H1 (cell line): ENCODE data around the gene BFSP2. TPM values are rescaled to one million over a fixed set of nuclear protein-coding genes. Genes with fewer than 3 reads are reported as not detected.

Experiments used
- CTCF ChIA-PET: fragments of 300-600 bp; sonication (Branson Sonifier 250); formaldehyde crosslinking; loops from one replicate; lab custom pipeline; 2021; ENCODE audit not compliant: partially characterized antibody; lab: Charles Lee
- POLR2A ChIA-PET: fragments of 300-600 bp; sonication (Branson Sonifier 250); formaldehyde crosslinking; loops from one replicate; lab custom pipeline; 2021; ENCODE audit warnings: inconsistent platforms; ENCODE audit not compliant: partially characterized antibody; lab: Charles Lee
- DNase-seq, 2 experiments: peaks; one replicate each; pipeline versions ENCODE4 v3.0.0 to v3.0.0-alpha.2; 2010 to 2022; ENCODE audit warnings: low spot score in 2 of 2, low read depth in 1 of 2, mixed read lengths in 1 of 2
- FAIRE-seq: peaks from 2 replicates; lab custom pipeline; 2011; peaks lifted over from hg19 to GRCh38; lab: Jason Lieb, UNC
- H2AFZ ChIP-seq: 2 replicates; pipeline ENCODE4 v1.8.1; 2012; ENCODE audit warnings: low read length, inconsistent platforms
- H2AK5ac ChIP-seq: 2 replicates; pipeline ENCODE4 v1.6.1; 2013; ENCODE audit warnings: low read depth, low read length
- H2BK120ac ChIP-seq: replicated peaks from 2 replicates; pipeline ENCODE3; 2013; ENCODE audit warnings: low read depth, low read length, inconsistent platforms
- H2BK12ac ChIP-seq: 2 replicates; pipeline ENCODE4 v1.6.1; 2013; ENCODE audit warnings: low read depth, low read length
- H2BK15ac ChIP-seq: 2 replicates; pipeline ENCODE4 v1.6.1; 2013; ENCODE audit warnings: low read length
- H2BK20ac ChIP-seq: 2 replicates; pipeline ENCODE4 v1.6.1; 2013; ENCODE audit warnings: low read length
- H2BK5ac ChIP-seq: 2 replicates; pipeline ENCODE4 v1.6.1; 2013; ENCODE audit warnings: low read depth, low read length
- H3K14ac ChIP-seq: 2 replicates; pipeline ENCODE4 v1.6.1; 2013; ENCODE audit warnings: inconsistent platforms; ENCODE audit not compliant: insufficient read length
- H3K18ac ChIP-seq: 2 replicates; pipeline ENCODE4 v1.6.1; 2013; ENCODE audit warnings: low read length; ENCODE audit errors: extremely low read depth
- H3K23ac ChIP-seq: 2 replicates; pipeline ENCODE4 v1.6.1; 2013; ENCODE audit warnings: inconsistent platforms; ENCODE audit not compliant: insufficient read length
- H3K23me2 ChIP-seq: 2 replicates; pipeline ENCODE4 v1.6.1; 2013; ENCODE audit warnings: low read depth, low read length
- H3K27ac ChIP-seq: 2 replicates; pipeline ENCODE4 v1.6.1; 2011; ENCODE audit warnings: low read depth, low read length, inconsistent platforms
- H3K27me3 ChIP-seq, 4 experiments: replicated peaks in 1 of 4; 1 replicate in 1 of 4; 2 replicates in 3 of 4; pipeline versions ENCODE4 v1.6.1 to v1.8.1; 2011 to 2013; ENCODE audit warnings: low read length in 3 of 4, mild to moderate bottlenecking in 3 of 4, inconsistent platforms in 2 of 4, mixed read lengths in 2 of 4, moderate library complexity in 1 of 4; ENCODE audit not compliant: control insufficient read depth in 3 of 4, insufficient read depth in 3 of 4; ENCODE audit errors: extremely low read depth in 1 of 4
- H3K36me3 ChIP-seq, 4 experiments: 2 replicates each; pipeline versions ENCODE4 v1.6.1 to v1.8.1; 2011 to 2013; ENCODE audit warnings: mild to moderate bottlenecking in 4 of 4, low read length in 3 of 4, moderate library complexity in 2 of 4, control low read depth in 1 of 4, inconsistent platforms in 1 of 4; ENCODE audit not compliant: insufficient read depth in 4 of 4, control insufficient read depth in 2 of 4
- H3K4ac ChIP-seq: replicated peaks from 2 replicates; pipeline ENCODE3; 2013; ENCODE audit warnings: low read length, low read depth, mixed read lengths, inconsistent platforms; ENCODE audit not compliant: insufficient read length
- H3K4me1 ChIP-seq, 4 experiments: replicated peaks in 1 of 4; 1 replicate in 1 of 4; 2 replicates in 3 of 4; pipeline versions ENCODE4 v1.6.1 to v1.8.1; 2011 to 2013; ENCODE audit warnings: low read length in 3 of 4, inconsistent platforms in 2 of 4, mixed read lengths in 1 of 4; ENCODE audit not compliant: insufficient read depth in 4 of 4, control insufficient read depth in 3 of 4
- H3K4me2 ChIP-seq, 2 experiments: 2 replicates each; pipeline versions ENCODE4 v1.6.1 to v1.8.1; 2011 to 2013; ENCODE audit warnings: low read depth in 2 of 2, low read length in 2 of 2, control low read depth in 1 of 2, inconsistent platforms in 1 of 2, mild to moderate bottlenecking in 1 of 2; ENCODE audit not compliant: insufficient read depth in 1 of 2
- H3K4me3 ChIP-seq, 4 experiments: fragments of 200-600, 300-600 bp in 1 of 4; sonication (generic), shearing (Covaris generic), sonication (Bioruptor Twin) in 1 of 4; 2 replicates each; pipeline versions ENCODE4 v1.5.1 to v1.8.1; 2011 to 2016; ENCODE audit warnings: low read length in 4 of 4, low read depth in 3 of 4, control low read depth in 2 of 4, inconsistent platforms in 2 of 4, mild to moderate bottlenecking in 2 of 4, mixed read lengths in 1 of 4, moderate library complexity in 1 of 4; ENCODE audit not compliant: insufficient read depth in 2 of 4; ENCODE audit errors: extremely low read depth in 1 of 4
- H3K56ac ChIP-seq: replicated peaks from 2 replicates; pipeline ENCODE3; 2013; ENCODE audit warnings: low read depth, mild to moderate bottlenecking, mixed read lengths, low read length, inconsistent platforms; ENCODE audit not compliant: insufficient read length
- H3K79me1 ChIP-seq: 2 replicates; pipeline ENCODE4 v1.6.1; 2013; ENCODE audit warnings: low read depth, low read length, control low read depth
- H3K79me2 ChIP-seq, 2 experiments: 2 replicates each; pipeline versions ENCODE4 v1.6.1 to v1.8.1; 2012 to 2013; ENCODE audit warnings: low read length in 2 of 2, mild to moderate bottlenecking in 2 of 2, inconsistent platforms in 1 of 2; ENCODE audit not compliant: insufficient read depth in 2 of 2, control insufficient read depth in 1 of 2
- H3K9ac ChIP-seq, 4 experiments: replicated peaks in 1 of 4; 1 replicate in 1 of 4; 2 replicates in 3 of 4; pipeline versions ENCODE4 v1.6.1 to v1.8.1; 2011 to 2013; ENCODE audit warnings: low read depth in 3 of 4, low read length in 3 of 4, control low read depth in 2 of 4, mild to moderate bottlenecking in 2 of 4, moderate library complexity in 2 of 4, inconsistent platforms in 1 of 4; ENCODE audit errors: extremely low read depth in 1 of 4
- H3K9me3 ChIP-seq, 2 experiments: 2 replicates each; pipeline versions ENCODE4 v1.6.1 to v1.8.1; 2012 to 2013; ENCODE audit warnings: mild to moderate bottlenecking in 2 of 2, moderate library complexity in 2 of 2, control low read depth in 1 of 2, inconsistent platforms in 1 of 2, low read depth in 1 of 2, low read length in 1 of 2, mixed read lengths in 1 of 2; ENCODE audit not compliant: insufficient read depth in 2 of 2
- H4K20me1 ChIP-seq, 2 experiments: replicated peaks in 1 of 2; 2 replicates each; pipeline versions ENCODE3 to v1.8.1; 2011 to 2013; ENCODE audit warnings: inconsistent platforms in 2 of 2, low read length in 2 of 2, mild to moderate bottlenecking in 1 of 2; ENCODE audit not compliant: insufficient read depth in 2 of 2, control insufficient read depth in 1 of 2
- H4K5ac ChIP-seq: 2 replicates; pipeline ENCODE4 v1.6.1; 2013; ENCODE audit warnings: low read length, low read depth, mixed read lengths, inconsistent platforms; ENCODE audit not compliant: insufficient read length
- H4K8ac ChIP-seq: 2 replicates; pipeline ENCODE4 v1.8.0; 2013; ENCODE audit warnings: mild to moderate bottlenecking, moderate library complexity, low read length, inconsistent platforms; ENCODE audit not compliant: insufficient read depth; ENCODE audit errors: extremely low read depth
- H4K91ac ChIP-seq: replicated peaks from 2 replicates; pipeline ENCODE3; 2013; ENCODE audit warnings: low read length, mixed read lengths, inconsistent platforms; ENCODE audit not compliant: insufficient read length
- CBX5 ChIP-seq: fragments of 300-800, 300-1000 bp; sonication (generic); IDR thresholded peaks from 2 replicates; pipeline ENCODE4 v1.7.1; 2016; ENCODE audit warnings: antibody characterized with exemption, low read length, low read depth
- EZH2 ChIP-seq: fragments of 200-600 bp; sonication (generic); IDR thresholded peaks from 2 replicates; pipeline ENCODE4 v1.7.1; 2012; ENCODE audit warnings: low read depth, mild to moderate bottlenecking, moderate library complexity, low read length, inconsistent platforms; ENCODE audit not compliant: severe bottlenecking
- FOSL1 ChIP-seq: IDR thresholded peaks from 2 replicates; pipeline ENCODE4 v1.6.1; 2011; ENCODE audit warnings: mild to moderate bottlenecking, low read depth, low read length, moderate library complexity; ENCODE audit not compliant: insufficient read depth
- HDAC2 ChIP-seq, 2 experiments: fragments of 300-600 bp in 1 of 2; sonication (generic) in 1 of 2; IDR thresholded peaks; 2 replicates each; pipeline ENCODE4 v1.6.1; 2011 to 2012; ENCODE audit warnings: low read depth in 2 of 2, low read length in 2 of 2, mild to moderate bottlenecking in 2 of 2, moderate library complexity in 2 of 2, borderline replicate concordance in 1 of 2, inconsistent platforms in 1 of 2
- KDM4A ChIP-seq: IDR thresholded peaks from one replicate; pipeline ENCODE4 v1.7.1; 2012; ENCODE audit warnings: low read depth, mild to moderate bottlenecking, moderate library complexity, low read length, inconsistent platforms; ENCODE audit not compliant: severe bottlenecking
- NANOG ChIP-seq: IDR thresholded peaks from 2 replicates; pipeline ENCODE4 v1.6.1; 2011; ENCODE audit warnings: low read length, low read depth, mild to moderate bottlenecking, inconsistent platforms; ENCODE audit not compliant: insufficient read depth, poor library complexity, severe bottlenecking
- NRF1 ChIP-seq: IDR thresholded peaks from 2 replicates; pipeline ENCODE4 v1.6.1; 2011; ENCODE audit warnings: mild to moderate bottlenecking, low read depth, low read length, improper control_type of control experiment
- PHF8 ChIP-seq: fragments of 200-600 bp; sonication (generic); conservative IDR thresholded peaks from 2 replicates; pipeline ENCODE4 v1.7.1; 2012; ENCODE audit warnings: low read depth, mild to moderate bottlenecking, inconsistent platforms, low read length, moderate library complexity
- RNF2 ChIP-seq: fragments of 200-900, 300-1000 bp; sonication (generic); IDR thresholded peaks from 2 replicates; pipeline ENCODE4 v1.7.1; 2016; ENCODE audit warnings: borderline replicate concordance, low read depth, mild to moderate bottlenecking, antibody characterized with exemption, low read length; ENCODE audit not compliant: poor library complexity, severe bottlenecking; ENCODE audit errors: missing control alignments
- SIN3A ChIP-seq, 2 experiments: IDR thresholded peaks in 1 of 2; conservative IDR thresholded peaks in 1 of 2; 2 replicates each; pipeline ENCODE4 v1.6.1; 2011 to 2012; ENCODE audit warnings: low read length in 2 of 2, improper control_type of control experiment in 1 of 2, low read depth in 1 of 2, mild to moderate bottlenecking in 1 of 2
- SIX5 ChIP-seq: IDR thresholded peaks from 2 replicates; pipeline ENCODE4 v1.6.1; 2011; ENCODE audit warnings: mild to moderate bottlenecking, low read depth, low read length
- YY1 ChIP-seq: IDR thresholded peaks from 2 replicates; pipeline ENCODE4 v1.6.1; 2011; ENCODE audit warnings: low read depth, mild to moderate bottlenecking, low read length
- ZNF274 ChIP-seq: IDR thresholded peaks from 2 replicates; pipeline ENCODE4 v1.7.0; 2012; ENCODE audit warnings: low read length, borderline replicate concordance; ENCODE audit errors: extremely low read depth
- WGBS, 2 experiments: shearing (Covaris generic) in 1 of 2; methylation state at CpG; one replicate each; pipeline versions ENCODE4 v1.1.6 to v1.1.7; 2013 to 2015; ENCODE audit warnings: low lambda C conversion rate in 2 of 2, mixed read lengths in 2 of 2, inconsistent platforms in 1 of 2, low coverage in 1 of 2, missing lambda C conversion rate in 1 of 2; ENCODE audit not compliant: insufficient replicate concordance in 2 of 2, insufficient coverage in 1 of 2, insufficient read length in 1 of 2; ENCODE audit errors: extremely low coverage in 1 of 2, missing lambda C conversion rate in 1 of 2; 5-methylcytosine and 5-hydroxymethylcytosine counted together
- polyA plus RNA-seq, 7 experiments: library from polyadenylated mRNA; depleted of rRNA in 3 of 7; stranded (reverse) in 5 of 7; unstranded in 2 of 7; fragments of >200 nt in 5 of 7; fragments of 200-250 nt in 2 of 7; gene quantifications; 1 replicate in 5 of 7; 2 replicates in 1 of 7; 4 replicates in 1 of 7; pipeline versions ENCODE4 v1.2.1 to v1.2.3, GENCODE V29; 2011 to 2013; ENCODE audit warnings: missing spikeins in 2 of 7, mixed read lengths in 2 of 7
- total RNA-seq: library from RNA; stranded (reverse); fragmentation: NEBNext Ultra II Directional; extraction: Animal tissue kit (Norgen Biotek cat#: 25700); gene quantifications from 2 replicates; pipeline ENCODE4 v1.2.1, GENCODE V29; 2021

BFSP2 gene
- total and polyA plus RNA-seq, 2 of the 8 experiments (the other 6 are each of a cell fraction or from before 2014, with no cell fraction given) = not detected

DNA sequence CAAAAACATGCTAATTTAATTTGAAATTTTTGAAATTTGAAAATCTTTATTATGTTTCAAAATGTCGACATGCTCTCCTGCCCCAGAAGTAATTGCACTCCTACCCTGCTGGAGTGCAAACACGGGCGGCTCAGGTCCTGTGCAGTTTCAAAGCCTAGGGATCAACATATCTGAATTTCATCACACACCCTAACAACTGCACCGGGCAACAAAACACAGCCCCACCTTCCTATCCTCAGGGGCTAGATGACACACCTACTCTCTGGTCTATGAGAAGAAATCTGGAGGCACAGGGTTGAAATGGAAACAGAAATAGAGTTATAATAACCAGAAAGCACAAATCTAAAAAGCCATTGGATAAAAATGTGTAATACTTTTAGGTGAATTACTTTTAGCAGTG lies 61.4 kb downstream of the BFSP2 start:
- Histone ChIP-seq H2BK12ac (no peak overlapping the region), H3K14ac (no peak overlapping the region), H3K4me2 (no peak overlapping the region), H3K18ac (no peak overlapping the region), H4K8ac (no peak overlapping the region), H2BK120ac (no peak overlapping the region), H3K79me2 (no peaks in the 10 kb centered on the region), H3K4me1 (peaks cover 0 to 10% (median 3%) of the 10 kb centered on the region in 4 experiments; a peak in 2 of 7 replicates), H3K9me3 (no peaks in the 10 kb centered on the region), H2AFZ (no peak overlapping the region), H4K91ac (no peak overlapping the region), H3K23ac (no peak overlapping the region), H2BK20ac (no peak overlapping the region), H3K27ac (no peak overlapping the region), H3K23me2 (no peaks in the 10 kb centered on the region), H2AK5ac (no peak overlapping the region), H3K56ac (no peak overlapping the region), H3K9ac (no peak overlapping the region), H3K4me3 (no peak overlapping the region), H2BK15ac (no peak overlapping the region), H3K27me3 (no peaks in the 10 kb centered on the region), H4K5ac (no peak overlapping the region), H3K79me1 (no peaks in the 10 kb centered on the region), H3K4ac (no peak overlapping the region), H2BK5ac (no peak overlapping the region), H3K36me3 (no peaks in the 10 kb centered on the region), H4K20me1 (no peaks in the 10 kb centered on the region)
- 72% methylated on average over 4 of the region's 4 CpGs; no CpG with 5 or more reads in 1 of the 2 experiments for WGBS, 2 experiments
- FAIRE-seq = no peak
- ChIA-PET POLR2A (no interaction called here), CTCF (interaction anchor here (1.0 kb wide), 1 partner anchor 12 kb away, joined by 3 read pairs; no protein-coding TSS in a partner anchor)
- DNase-seq = no peak
- TF ChIP-seq ZNF274 (no peak), KDM4A (no peak), RNF2 (no peak), FOSL1 (no peak), NRF1 (no peak), SIX5 (no peak), NANOG (no peak), CBX5 (no peak), HDAC2 (IDR thresholded peaks at IDR 0.05; ENCODE audit: borderline replicate concordance in 1 of 2, low read depth in 2 of 2, low read length in 2 of 2) (no peak), PHF8 (no peak), SIN3A (conservative IDR thresholded peaks at IDR 0.05 in 1 of 2, IDR thresholded peaks at IDR 0.05 in 1 of 2; ENCODE audit: low read depth in 1 of 2, low read length in 2 of 2) (no peak), EZH2 (no peak), YY1 (no peak)
